Retinal pigment epithelial cell (primary cell): ENCODE measurements around the gene RBMS1.

Experiments used
- DNase-seq: peaks from one replicate; pipeline ENCODE4 v3.0.0-alpha.2; 2010; ENCODE audit warnings: low read depth
- H3K4me3 ChIP-seq: 2 replicates; pipeline ENCODE4 v1.5.1; 2011; ENCODE audit warnings: mild to moderate bottlenecking, low read length, control low read depth, moderate library complexity
- CTCF ChIP-seq: conservative IDR thresholded peaks from 2 replicates; pipeline ENCODE4 v1.5.1; 2011; ENCODE audit warnings: low read depth, low read length, control low read depth, inconsistent platforms

Gene RBMS1

GRCh38 chr2:160420711-160421110 lies 72.9 kb downstream of the RBMS1 start:
- DNase-seq: no peak
- no peak overlapping the region for H3K4me3 ChIP-seq
- TF ChIP-seq CTCF: no peak

GRCh38 chr2:160419776-160420505 lies 73.7 kb downstream of the RBMS1 start:
- DNase-seq: no peak
- TF ChIP-seq CTCF: no peak
- no peak overlapping the region for H3K4me3 ChIP-seq

DNA sequence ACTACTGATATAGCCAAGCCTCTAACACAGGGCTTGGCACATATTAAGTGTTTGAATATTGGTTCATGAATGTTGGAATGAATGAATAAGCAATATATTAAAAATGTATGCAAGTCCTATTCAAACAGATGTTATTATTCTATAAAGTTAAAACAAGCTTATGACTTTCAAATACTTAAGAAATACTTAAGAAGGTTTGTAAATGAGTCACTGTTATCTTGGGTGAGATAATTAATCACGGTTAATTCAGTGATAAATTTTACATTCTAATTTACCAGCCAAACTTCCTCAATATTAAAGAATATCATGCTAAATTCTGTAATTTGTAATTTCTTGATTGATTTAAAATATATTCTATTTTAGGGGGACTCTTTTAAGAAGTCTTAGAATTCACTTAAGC lies 74.8 kb downstream of the RBMS1 start:
- no peak for TF ChIP-seq CTCF
- no peak overlapping the region for H3K4me3 ChIP-seq
- no peak for DNase-seq

DNA sequence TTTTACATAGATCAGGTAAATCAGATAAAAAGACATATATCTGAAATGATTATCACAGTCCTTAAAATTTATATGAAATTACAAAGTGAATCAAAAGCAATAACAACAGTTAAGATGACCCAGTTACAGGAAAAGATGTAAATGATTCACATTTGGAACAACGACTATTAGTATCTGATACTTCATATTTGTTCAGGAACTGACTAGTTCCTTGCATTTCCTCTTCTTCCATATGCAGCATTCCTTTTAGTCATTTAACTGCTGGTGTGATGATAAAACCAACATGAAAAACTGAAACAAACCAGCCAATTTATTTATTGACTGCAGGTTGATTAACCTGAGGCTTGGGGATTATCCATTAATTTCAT lies 75.2 kb downstream of the RBMS1 start:
- DNase-seq: no peak
- H3K4me3 ChIP-seq: no peak overlapping the region
- no peak for TF ChIP-seq CTCF

GRCh38 chr2:160417745-160418397 lies 75.7 kb downstream of the RBMS1 start:
- DNase-seq: peak; percentile 74
- no peak overlapping the region for H3K4me3 ChIP-seq

DNA sequence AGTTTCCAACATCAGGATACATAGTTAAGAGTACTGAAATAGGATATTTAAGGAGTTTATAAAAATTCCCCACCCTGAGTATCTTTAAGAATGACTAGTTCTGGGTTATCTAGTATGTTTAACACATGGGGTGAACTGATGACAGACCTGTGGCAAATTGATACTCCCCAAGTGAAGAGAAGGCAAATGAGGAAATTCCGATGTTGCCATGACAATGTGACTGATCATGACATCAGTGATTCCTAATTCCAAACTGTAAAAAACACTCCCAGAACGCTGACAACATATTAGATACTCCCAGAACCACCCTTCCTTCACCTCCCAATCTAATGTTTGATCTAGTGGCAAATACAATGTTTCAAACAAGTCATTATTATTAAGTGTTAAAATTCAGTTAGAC lies 77.6 kb downstream of the RBMS1 start:
- DNase-seq: no peak
- no peak for TF ChIP-seq CTCF
- H3K4me3 ChIP-seq: no peak overlapping the region

More at GRCh38 chr2:160417745-160418397, 75.7 kb downstream of the RBMS1 start:
- TF ChIP-seq CTCF: no peak

GRCh38 chr2:160411955-160412354 lies 81.7 kb downstream of the RBMS1 start:
- TF ChIP-seq CTCF: no peak
- H3K4me3 ChIP-seq: no peak overlapping the region

More at GRCh38 chr2:160411955-160412354, 81.7 kb downstream of the RBMS1 start:
- DNase-seq: no peak
